HCT116 (cell line): ENCODE data around the gene ALCAM. TPM values are rescaled to one million over a fixed set of nuclear protein-coding genes. Genes with fewer than 3 reads are reported as not detected.

ENCODE experiments used
- ATAC-seq: fragments of 200-7000 bp; cut with Tn5 transposase; 2 replicates; pipeline ENCODE4 v1.9.1; 2020; ENCODE audit warnings: mild to moderate bottlenecking, moderate library complexity
- BruUV-seq: library from RNA; stranded (reverse); fragments of 400-500 nt; replicated peaks from 2 replicates; lab custom pipeline; 2021; lab: Mats Ljungman, UMichigan
- CTCF ChIA-PET: fragments of 300-600 bp; sonication (Branson Sonifier 250); formaldehyde crosslinking; loops from one replicate; lab custom pipeline; 2021; ENCODE audit warnings: antibody characterized with exemption; lab: Charles Lee
- POLR2A ChIA-PET: fragments of 300-600, 350-600 bp; sonication (Branson Sonifier 250); formaldehyde crosslinking; loops from one replicate; lab custom pipeline; 2021; ENCODE audit warnings: antibody characterized with exemption; lab: Charles Lee
- RAD21 ChIA-PET, 2 experiments: fragments of 300-600 bp; sonication (Branson Sonifier 250); formaldehyde crosslinking; loops; one replicate each; lab custom pipeline; 2023; ENCODE audit warnings: low total read pairs in 2 of 2; ENCODE audit not compliant: uncharacterized antibody in 2 of 2, unreplicated experiment in 2 of 2, low non-redundant PET in 1 of 2; lab: Charles Lee
- DNase-seq: peaks from one replicate; pipeline ENCODE4 v3.0.0-alpha.2; 2010; ENCODE audit warnings: low read depth, low spot score
- H2AFZ ChIP-seq: fragments of 200-600 bp; shearing (Covaris generic), sonication (generic); 2 replicates; pipeline ENCODE4 v1.6.1; 2017; ENCODE audit warnings: low read depth, mixed run types, mixed read lengths, antibody characterized with exemption, low read length; ENCODE audit not compliant: poor library complexity, severe bottlenecking
- H3K27ac ChIP-seq: 2 replicates; pipeline ENCODE4 v1.5.1; 2012; ENCODE audit warnings: low read depth, low read length
- H3K27me3 ChIP-seq: fragments of 200-600 bp; sonication (generic); 2 replicates; pipeline ENCODE4 v1.6.1; 2016; ENCODE audit warnings: mixed run types, low read length, mixed read lengths; ENCODE audit not compliant: insufficient read depth
- H3K36me3 ChIP-seq, 2 experiments: fragments of 200-500 bp in 1 of 2; fragments of 200-600 bp in 1 of 2; sonication (Bioruptor generic) in 1 of 2; sonication (generic) in 1 of 2; 2 replicates each; pipeline versions ENCODE4 v1.5.1 to v1.6.1; 2014 to 2016; ENCODE audit warnings: low read length in 2 of 2, inconsistent platforms in 1 of 2, mixed read lengths in 1 of 2, mixed run types in 1 of 2; ENCODE audit not compliant: insufficient read depth in 2 of 2, control insufficient read depth in 1 of 2
- H3K4me1 ChIP-seq, 2 experiments: fragments of 200-600 bp in 1 of 2; sonication (generic) in 1 of 2; 2 replicates each; pipeline versions ENCODE4 v1.5.1 to v1.6.1; 2012 to 2017; ENCODE audit warnings: low read length in 2 of 2, inconsistent platforms in 1 of 2, mild to moderate bottlenecking in 1 of 2, mixed read lengths in 1 of 2, mixed run types in 1 of 2, moderate library complexity in 1 of 2; ENCODE audit not compliant: insufficient read depth in 2 of 2, control insufficient read depth in 1 of 2
- H3K4me2 ChIP-seq: fragments of 200-600 bp; sonication (generic); 2 replicates; pipeline ENCODE4 v1.6.1; 2017; ENCODE audit warnings: mixed run types, low read length, mixed read lengths
- H3K4me3 ChIP-seq, 2 experiments: fragments of 200-600 bp in 1 of 2; sonication (generic) in 1 of 2; replicated peaks in 1 of 2; 2 replicates each; pipeline ENCODE4 v1.5.1; 2011 to 2016; ENCODE audit warnings: low read length in 2 of 2, control low read depth in 1 of 2, low read depth in 1 of 2, mild to moderate bottlenecking in 1 of 2, mixed read lengths in 1 of 2, mixed run types in 1 of 2
- H3K79me2 ChIP-seq: fragments of 200-600 bp; sonication (generic); 2 replicates; pipeline ENCODE4 v1.6.1; 2017; ENCODE audit warnings: mild to moderate bottlenecking, mixed run types, low read length, moderate library complexity, mixed read lengths; ENCODE audit not compliant: insufficient read depth
- H3K9ac ChIP-seq: fragments of 200-600 bp; sonication (generic); 2 replicates; pipeline ENCODE4 v1.6.1; 2016; ENCODE audit warnings: low read length, mixed read lengths
- H3K9me2 ChIP-seq: fragments of 200-600 bp; sonication (generic), shearing (Covaris generic); 2 replicates; pipeline ENCODE4 v1.6.1; 2017; ENCODE audit warnings: mixed run types, mild to moderate bottlenecking, moderate library complexity; ENCODE audit not compliant: insufficient read depth
- H3K9me3 ChIP-seq, 2 experiments: fragments of 200-500 bp in 1 of 2; fragments of 200-600 bp in 1 of 2; sonication (Bioruptor generic) in 1 of 2; sonication (generic) in 1 of 2; 2 replicates each; pipeline ENCODE4 v1.6.1; 2014 to 2017; ENCODE audit warnings: low read length in 2 of 2, mixed read lengths in 2 of 2, inconsistent platforms in 1 of 2, low read depth in 1 of 2, mild to moderate bottlenecking in 1 of 2, mixed run types in 1 of 2, moderate library complexity in 1 of 2; ENCODE audit not compliant: control insufficient read depth in 1 of 2, insufficient read depth in 1 of 2
- H4K20me1 ChIP-seq: fragments of 200-600 bp; sonication (generic), shearing (Covaris generic); 2 replicates; pipeline ENCODE4 v1.6.1; 2017; ENCODE audit warnings: mixed run types, mild to moderate bottlenecking, moderate library complexity; ENCODE audit not compliant: insufficient read depth
- CBX3 ChIP-seq: IDR thresholded peaks from 2 replicates; pipeline ENCODE4 v1.6.1; 2012; ENCODE audit warnings: low read depth
- ELF1 ChIP-seq: IDR thresholded peaks from 2 replicates; pipeline ENCODE4 v1.6.1; 2012; ENCODE audit warnings: low read depth, borderline replicate concordance
- EZH2phosphoT487 ChIP-seq: fragments of 200-600 bp; IDR thresholded peaks from 2 replicates; pipeline ENCODE4 v1.6.1; 2018; ENCODE audit warnings: antibody characterized with exemption, borderline replicate concordance
- JUND ChIP-seq: IDR thresholded peaks from 2 replicates; pipeline ENCODE4 v1.6.1; 2012
- MAX ChIP-seq: IDR thresholded peaks from 2 replicates; pipeline ENCODE4 v1.6.1; 2012
- POLR2A ChIP-seq: IDR thresholded peaks from 2 replicates; pipeline ENCODE4 v1.7.0; 2011; ENCODE audit warnings: borderline replicate concordance; ENCODE audit not compliant: insufficient read depth, insufficient read length; ENCODE audit errors: extremely low read depth
- POLR2AphosphoS5 ChIP-seq: IDR thresholded peaks from 2 replicates; pipeline ENCODE4 v1.6.1; 2011; ENCODE audit warnings: mild to moderate bottlenecking, low read depth, low read length, moderate library complexity
- RAD21 ChIP-seq: IDR thresholded peaks from 2 replicates; pipeline ENCODE4 v1.6.1; 2012; ENCODE audit warnings: low read depth, mild to moderate bottlenecking
- REST ChIP-seq: IDR thresholded peaks from 2 replicates; pipeline ENCODE4 v1.6.1; 2012; ENCODE audit warnings: low read depth
- SIN3A ChIP-seq: IDR thresholded peaks from 2 replicates; pipeline ENCODE4 v1.6.1; 2012; ENCODE audit warnings: low read depth
- TCF7L2 ChIP-seq: IDR thresholded peaks from 2 replicates; pipeline ENCODE4 v1.7.0; 2011; ENCODE audit warnings: borderline replicate concordance, inconsistent platforms; ENCODE audit not compliant: insufficient read depth, insufficient read length; ENCODE audit errors: extremely low read depth
- YY1 ChIP-seq: IDR thresholded peaks from 2 replicates; pipeline ENCODE4 v1.6.1; 2011; ENCODE audit warnings: low read length, low read depth, moderate library complexity, mild to moderate bottlenecking; ENCODE audit not compliant: insufficient replicate concordance; ENCODE audit errors: extremely low read depth
- ZBTB33 ChIP-seq: IDR thresholded peaks from 2 replicates; pipeline ENCODE4 v1.6.1; 2011; ENCODE audit warnings: mild to moderate bottlenecking, low read length, moderate library complexity; ENCODE audit not compliant: insufficient replicate concordance; ENCODE audit errors: extremely low read depth
- ZFX ChIP-seq: fragments of 450-650 bp; IDR thresholded peaks from 2 replicates; pipeline ENCODE4 v1.6.1; 2017
- ZNF274 ChIP-seq: fragments of 200-500 bp; sonication (Bioruptor generic); IDR thresholded peaks from 2 replicates; pipeline ENCODE4 v1.6.1; 2014; ENCODE audit warnings: mild to moderate bottlenecking, low read depth, low read length, inconsistent platforms
- intact Hi-C: fragments of 100-400 bp; cut with micrococcal nuclease; formaldehyde crosslinking; loops from 2 replicates; pipeline ENCODE4 v1.10.0; 2022
- total RNA-seq: library from RNA; stranded (reverse); gene quantifications from one replicate; pipeline ENCODE4 v1.2.1, GENCODE V29; 2021; ENCODE audit not compliant: unreplicated experiment
- TF ChIP-seq, protein P1 (sequence below): IDR thresholded peaks from 2 replicates; pipeline ENCODE4 v1.6.1; 2012

Gene ALCAM
- total RNA-seq, 1 experiment from 2014 or later, result 56.7 TPM

- ChIA-PET CTCF (no interaction called here), RAD21 (no interaction called here), POLR2A (no interaction called here)
- intact Hi-C loops, result no loop called here
- Histone ChIP-seq H3K9me3 (no peaks in the 10 kb centered on the region), H3K4me2 (no peak overlapping the region), H3K79me2 (no peaks in the 10 kb centered on the region), H3K4me1 (no peaks in the 10 kb centered on the region), H3K9me2 (0 out of 2 replicates have a peak, but pooled peaks cover 3% of the 10 kb centered on the region), H3K27ac (no peak overlapping the region), H3K36me3 (no peaks in the 10 kb centered on the region), H3K27me3 (no peaks in the 10 kb centered on the region), H3K4me3 (no peak overlapping the region), H2AFZ (no peak overlapping the region), H3K9ac (no peak overlapping the region), H4K20me1 (no peaks in the 10 kb centered on the region)
- ATAC-seq, result no peak
- no TSS peak for BruUV-seq
- DNase-seq, result no peak
- no peak for TF ChIP-seq JUND
- TF ChIP-seq POLR2AphosphoS5, result no peak
- no peak for TF ChIP-seq TCF7L2
- no peak for TF ChIP-seq YY1
- TF ChIP-seq EZH2phosphoT487, result no peak
- TF ChIP-seq ZFX, result no peak
- no peak for TF ChIP-seq ELF1
- TF ChIP-seq ZBTB33, result no peak
- TF ChIP-seq SIN3A, result no peak
- TF ChIP-seq POLR2A, result no peak
- TF ChIP-seq REST, result no peak
- TF ChIP-seq, protein P1, sequence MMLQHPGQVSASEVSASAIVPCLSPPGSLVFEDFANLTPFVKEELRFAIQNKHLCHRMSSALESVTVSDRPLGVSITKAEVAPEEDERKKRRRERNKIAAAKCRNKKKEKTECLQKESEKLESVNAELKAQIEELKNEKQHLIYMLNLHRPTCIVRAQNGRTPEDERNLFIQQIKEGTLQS, result no peak
- no peak for TF ChIP-seq MAX
- no peak for TF ChIP-seq CBX3
- no peak for TF ChIP-seq RAD21
- no peak for TF ChIP-seq ZNF274
Measured at GRCh38 chr3:105618556-105618955, 251.8 kb downstream of the ALCAM start.
